GM18508 (cell line): Measurements from ENCODE around the gene PLA2G6.
"Not testable (repeated sequence)": the region's sequence is repeated elsewhere in the genome, so short reads cannot be mapped to it uniquely, and the experiment has no call there.

Experiments
- ATAC-seq: cut with Tn5 transposase; IDR thresholded peaks from one replicate; pipeline ENCODE4 v1.9.1; 2021; ENCODE audit warnings: moderate number of reproducible peaks; ENCODE audit not compliant: insufficient read depth, unreplicated experiment

PLA2G6 gene

GRCh38 chr22:38136607-38137006, 45.0 kb downstream of the PLA2G6 start:
- no peak for ATAC-seq

GRCh38 chr22:38135133-38135706, 46.4 kb downstream of the PLA2G6 start:
- no peak for ATAC-seq

GRCh38 chr22:38133331-38133730, 48.3 kb downstream of the PLA2G6 start:
- ATAC-seq: no peak

- no peak for ATAC-seq
These were observed 48.8 kb downstream of the PLA2G6 start for GRCh38 chr22:38132794-38133193.

GRCh38 chr22:38132136-38132535, 49.5 kb downstream of the PLA2G6 start:
- no peak for ATAC-seq

- ATAC-seq: no peak
These were observed 50.2 kb downstream of the PLA2G6 start for GRCh38 chr22:38131399-38131798.

- no peak for ATAC-seq
These were observed 51.8 kb downstream of the PLA2G6 start for GRCh38 chr22:38129856-38130255.

- no peak for ATAC-seq
These were observed 52.6 kb downstream of the PLA2G6 start for GRCh38 chr22:38129021-38129420.

GRCh38 chr22:38127869-38128268, 53.8 kb downstream of the PLA2G6 start:
- no peak for ATAC-seq

GRCh38 chr22:38126928-38127668, 54.5 kb downstream of the PLA2G6 start:
- ATAC-seq: no peak

GRCh38 chr22:38125751-38126201, 55.9 kb downstream of the PLA2G6 start:
- no peak for ATAC-seq

- ATAC-seq: no peak
These were observed 56.5 kb downstream of the PLA2G6 start for GRCh38 chr22:38125038-38125610.

GRCh38 chr22:38124236-38124974, 57.2 kb downstream of the PLA2G6 start:
- no peak for ATAC-seq

GRCh38 chr22:38122616-38123015, 59.0 kb downstream of the PLA2G6 start:
- no peak for ATAC-seq

GRCh38 chr22:38120359-38121110, 61.1 kb downstream of the PLA2G6 start:
- ATAC-seq: no peak

- ATAC-seq: not testable (repeated sequence)
These were observed 62.9 kb downstream of the PLA2G6 start for GRCh38 chr22:38118747-38119146.

- ATAC-seq: no peak
These were observed 63.4 kb downstream of the PLA2G6 start for GRCh38 chr22:38118182-38118581.

GRCh38 chr22:38117556-38117955, 64.1 kb downstream of the PLA2G6 start:
- not testable (repeated sequence) for ATAC-seq

- ATAC-seq: no peak
These were observed 66.0 kb downstream of the PLA2G6 start for GRCh38 chr22:38115423-38116205.
